Measurements from ENCODE around the gene HCFC1R1.
A peak's percentile ranks its signal among the peaks of the same experiment; 100 is the strongest.
"Not testable (repeated sequence)": the region's sequence is repeated elsewhere in the genome, so short reads cannot be mapped to it uniquely, and the experiment has no call there.

HCFC1R1 gene, protein sequence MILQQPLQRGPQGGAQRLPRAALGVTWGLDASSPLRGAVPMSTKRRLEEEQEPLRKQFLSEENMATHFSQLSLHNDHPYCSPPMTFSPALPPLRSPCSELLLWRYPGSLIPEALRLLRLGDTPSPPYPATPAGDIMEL

DNA sequence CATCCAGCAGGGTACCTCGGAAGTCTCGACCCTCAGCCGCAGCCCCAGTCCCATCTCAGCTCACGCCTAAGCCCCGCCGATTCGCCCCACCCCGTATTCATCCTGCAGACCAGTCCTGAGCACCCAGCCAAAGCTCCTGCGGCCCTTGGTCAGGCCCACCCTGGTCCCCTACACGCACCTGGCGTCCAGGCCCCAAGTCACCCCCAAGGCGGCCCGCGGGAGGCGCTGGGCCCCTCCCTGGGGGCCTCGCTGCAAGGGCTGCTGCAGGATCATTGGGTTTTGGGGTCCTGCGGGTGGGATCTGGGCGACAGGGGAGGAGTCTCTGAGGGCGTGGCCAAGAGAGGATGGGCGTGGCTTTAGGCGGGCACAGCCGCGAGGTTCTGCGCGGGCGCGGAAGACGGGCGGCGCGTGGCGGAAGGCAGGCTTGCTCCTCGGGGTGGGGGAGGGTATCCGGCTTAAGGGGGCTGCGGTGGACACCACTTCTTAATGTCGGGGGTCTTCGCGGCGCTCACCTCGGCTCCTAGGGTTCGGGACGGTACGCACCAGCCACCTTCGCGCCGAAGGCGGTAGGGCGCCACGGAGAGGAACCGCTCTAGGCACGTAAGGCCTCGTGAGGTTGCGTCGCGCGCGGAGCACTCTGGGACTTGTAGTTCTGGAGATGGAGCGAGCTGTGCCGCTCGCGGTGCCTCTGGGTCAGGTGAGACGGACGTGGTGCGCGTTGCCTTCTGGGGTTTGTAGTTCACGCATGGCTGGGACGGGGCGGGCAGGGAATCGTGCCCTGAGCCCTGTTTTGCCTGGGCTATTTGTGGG is at the start of gene HCFC1R1, which contains the start of gene THOC6:
Gene HCFC1R1 (minus strand): TSS at position 274 of the 810 bp plus-strand sequence. CDS start 1 bp downstream, at position 273.
Gene THOC6 (plus strand): TSS at position 367 of the 810 bp plus-strand sequence. CDS start 292 bp downstream, at position 659.
- DNase-seq (ENCODE audit: low spot score), result peak; percentile 91

DNA sequence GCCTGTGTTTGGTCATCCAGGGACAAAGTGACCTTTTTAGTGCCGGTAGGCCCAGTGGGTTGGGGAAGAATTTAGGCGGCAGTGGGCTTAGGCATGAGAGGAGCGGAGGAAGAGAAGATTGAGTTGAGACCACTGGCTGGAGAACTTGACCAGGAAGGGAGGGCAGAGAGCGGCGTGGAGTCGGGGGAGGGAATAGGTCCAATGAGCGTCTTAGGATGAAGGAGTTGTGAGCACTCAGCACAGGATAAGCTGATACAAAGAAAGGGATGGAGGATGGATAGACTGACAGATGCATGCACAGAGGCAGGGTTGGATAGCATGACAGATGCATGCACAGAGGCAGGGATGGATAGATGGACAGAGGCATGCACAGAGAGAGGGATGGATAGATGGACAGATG is 49.7 kb upstream of the HCFC1R1 start:
- no peak for DNase-seq (ENCODE audit: low spot score)

DNA sequence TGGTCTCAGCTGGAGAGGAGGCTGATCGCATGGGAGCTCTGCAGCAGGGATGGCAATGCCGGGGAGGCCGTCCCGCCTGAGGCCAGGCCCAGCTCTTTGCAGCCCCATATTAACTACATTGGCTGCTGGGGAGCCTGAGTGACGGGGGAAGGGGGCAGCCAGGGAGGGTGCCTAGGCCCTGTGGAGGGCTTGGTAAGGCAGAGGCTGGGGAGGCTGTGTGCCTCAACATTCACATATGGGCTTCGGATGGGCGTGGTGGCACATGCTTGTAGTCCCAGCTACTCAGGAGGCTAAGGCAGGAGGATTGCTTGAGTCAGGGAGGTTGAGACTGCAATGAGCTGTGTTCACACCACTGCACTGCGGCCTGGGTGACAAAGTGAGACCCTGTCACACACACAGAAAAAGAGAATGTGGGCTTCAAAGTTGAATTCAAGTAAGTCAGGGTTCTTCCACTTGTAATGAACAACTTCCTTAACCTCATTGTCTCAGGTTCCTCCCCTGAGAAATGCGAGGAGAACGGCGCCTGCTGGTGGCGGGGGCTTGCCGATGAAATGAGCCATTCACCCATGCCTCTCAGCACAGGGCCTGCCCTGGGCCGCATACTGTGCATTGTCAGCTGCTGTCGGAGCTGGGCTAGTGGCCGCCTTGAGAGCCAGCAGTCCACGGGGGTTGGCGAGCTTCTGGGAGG is 49.0 kb upstream of the HCFC1R1 start:
- DNase-seq (ENCODE audit: low spot score), result not testable (repeated sequence)

DNA sequence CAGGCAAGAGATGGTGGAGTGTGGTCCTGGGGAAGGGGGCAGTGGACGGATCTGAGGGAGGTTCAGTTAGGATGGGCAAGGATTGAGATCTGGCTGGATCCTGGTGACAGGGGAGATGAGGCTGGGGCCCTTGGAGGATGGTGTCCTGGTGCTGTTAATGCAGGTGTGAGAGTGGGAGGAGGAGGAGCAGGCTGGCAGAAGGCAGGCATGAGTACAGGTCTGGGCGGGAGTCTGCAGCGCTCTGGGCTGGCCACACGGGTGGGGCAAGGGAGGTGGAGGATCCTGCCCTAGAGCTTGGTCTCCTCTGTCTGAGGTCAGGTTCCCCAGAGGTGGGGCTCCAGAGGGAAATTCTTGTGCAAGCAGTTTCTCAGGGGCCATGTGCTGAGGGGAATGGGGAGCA is 48.4 kb upstream of the HCFC1R1 start:
- not testable (repeated sequence) for DNase-seq (ENCODE audit: low spot score)

DNA sequence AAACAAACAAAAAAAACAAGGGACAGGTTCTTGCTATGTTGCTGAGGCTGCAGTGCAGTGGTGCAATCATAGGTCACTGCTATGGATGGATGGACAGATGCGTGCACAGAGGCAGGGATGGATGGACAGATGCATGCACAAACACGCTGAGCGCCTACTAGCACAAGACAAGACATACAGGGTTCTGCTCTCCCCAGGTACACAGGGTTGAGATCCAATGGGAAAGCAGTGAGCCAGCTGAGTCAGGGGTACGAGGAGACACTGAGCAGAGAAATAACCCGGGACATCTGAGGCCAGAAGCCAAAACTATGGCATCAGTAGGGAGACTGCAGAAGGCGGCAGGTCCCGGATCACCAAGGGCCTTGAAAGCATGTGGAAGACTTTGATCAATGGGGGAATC is 47.9 kb upstream of the HCFC1R1 start:
- no peak for DNase-seq (ENCODE audit: low spot score)

DNA sequence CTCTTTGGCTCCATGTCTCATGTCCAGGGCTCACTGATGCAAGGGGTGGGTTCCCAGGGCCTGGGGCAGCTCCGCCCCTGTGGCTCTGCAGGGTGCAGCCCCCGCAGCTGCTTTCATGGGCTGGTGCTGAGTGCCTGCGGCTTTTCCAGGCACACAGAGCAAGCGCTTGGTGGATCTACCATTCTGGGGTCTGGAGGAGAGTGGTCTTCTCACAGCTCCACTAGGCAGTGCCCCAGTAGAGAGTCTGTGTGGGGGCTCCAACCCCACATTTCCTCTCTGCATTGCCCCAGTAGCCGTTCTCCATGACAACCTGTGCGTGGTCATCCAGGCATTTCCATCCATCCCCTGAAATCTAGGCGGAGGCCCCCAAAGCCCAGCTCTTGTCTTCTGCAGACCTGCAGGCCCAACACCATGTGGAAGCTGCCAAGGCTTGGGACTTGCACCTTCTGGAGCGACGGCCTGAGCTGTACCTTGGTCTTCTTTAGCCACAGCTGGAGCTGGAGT is 46.9 kb upstream of the HCFC1R1 start:
- DNase-seq (ENCODE audit: low spot score), result no peak

DNA sequence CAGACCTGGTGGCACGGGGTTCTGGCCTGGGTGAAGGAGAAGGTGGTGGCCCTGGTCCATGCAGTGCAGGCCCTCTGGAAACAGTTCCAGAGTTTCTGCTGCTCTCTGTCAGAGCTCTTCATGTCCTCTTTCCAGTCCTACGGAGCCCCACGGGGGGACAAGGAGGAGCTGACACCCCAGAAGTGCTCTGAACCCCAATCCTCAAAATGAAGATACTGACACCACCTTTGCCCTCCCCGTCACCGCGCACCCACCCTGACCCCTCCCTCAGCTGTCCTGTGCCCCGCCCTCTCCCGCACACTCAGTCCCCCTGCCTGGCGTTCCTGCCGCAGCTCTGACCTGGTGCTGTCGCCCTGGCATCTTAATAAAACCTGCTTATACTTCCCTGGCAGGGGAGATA is 45.4 kb upstream of the HCFC1R1 start:
- not testable (repeated sequence) for DNase-seq (ENCODE audit: low spot score)

DNA sequence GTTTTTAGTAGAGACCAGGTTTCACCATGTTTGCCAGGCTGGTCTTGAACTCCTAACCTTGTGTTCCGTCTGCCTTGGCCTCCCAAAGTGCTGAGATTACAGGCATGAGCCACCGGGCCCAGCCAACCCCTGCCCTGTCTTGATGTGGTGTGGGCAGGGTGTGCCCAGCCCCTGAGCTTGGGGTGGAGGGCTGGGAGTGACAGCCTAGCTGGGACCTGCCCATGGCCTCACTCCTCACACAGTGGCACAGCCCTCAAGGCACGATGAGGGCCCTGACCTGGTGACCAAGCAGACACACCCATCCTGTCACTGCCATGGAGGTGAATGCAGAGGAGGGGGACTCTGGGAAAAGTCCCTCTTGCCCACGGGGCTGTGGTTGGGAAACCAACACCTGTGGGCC is 44.7 kb upstream of the HCFC1R1 start:
- DNase-seq (ENCODE audit: low spot score), result no peak

DNA sequence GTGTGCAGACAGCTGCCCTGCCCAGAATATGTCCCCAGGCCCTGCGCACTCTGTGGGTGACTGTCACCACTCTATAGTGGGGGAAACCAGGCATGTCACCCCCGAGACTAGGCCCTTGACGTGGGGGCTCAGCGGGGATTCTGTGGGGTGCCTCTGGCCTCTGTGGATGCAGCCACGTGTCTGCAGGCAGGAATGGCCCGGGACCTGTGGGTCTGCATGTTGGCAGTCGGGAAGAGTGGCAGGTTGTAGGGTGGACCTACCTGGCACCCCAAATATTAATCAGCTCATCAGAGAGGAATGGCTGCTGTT is 42.7 kb upstream of the HCFC1R1 start:
- DNase-seq (ENCODE audit: low spot score), result no peak

DNA sequence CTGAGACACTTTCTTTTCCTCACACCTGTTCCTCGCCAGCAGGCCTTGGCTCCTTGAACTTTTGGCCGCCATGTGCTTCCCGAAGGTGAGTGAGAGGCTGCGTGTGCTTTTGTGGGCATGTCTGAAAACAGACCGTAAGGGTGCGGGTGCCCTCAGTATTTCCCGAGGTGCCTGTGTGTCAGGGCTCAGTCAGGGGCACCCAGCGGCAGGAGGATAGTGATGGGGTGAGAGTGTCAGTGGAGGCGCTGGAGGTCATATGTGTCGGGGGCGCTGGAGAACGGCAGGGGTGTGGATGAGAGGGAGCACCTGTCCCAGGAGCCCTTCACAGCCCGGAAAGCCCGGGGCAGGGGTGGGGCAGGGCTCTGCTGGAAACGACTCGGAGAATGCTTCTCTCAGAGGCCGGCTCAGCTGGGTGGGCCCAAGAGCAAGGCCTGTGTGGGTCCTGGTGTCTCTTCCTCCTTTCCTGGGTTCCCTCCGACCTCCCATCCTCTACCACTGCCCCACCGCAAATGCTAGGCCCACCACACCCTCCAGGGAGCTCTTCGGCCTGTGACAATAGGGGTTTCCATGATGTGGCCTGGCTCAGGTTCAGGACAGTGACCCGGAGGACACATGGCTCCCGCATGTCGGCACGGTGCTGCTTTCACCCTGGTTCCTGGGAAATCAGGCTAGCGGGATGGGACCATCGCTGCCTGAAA is 42.1 kb upstream of the HCFC1R1 start:
- DNase-seq (ENCODE audit: low spot score), result no peak

DNA sequence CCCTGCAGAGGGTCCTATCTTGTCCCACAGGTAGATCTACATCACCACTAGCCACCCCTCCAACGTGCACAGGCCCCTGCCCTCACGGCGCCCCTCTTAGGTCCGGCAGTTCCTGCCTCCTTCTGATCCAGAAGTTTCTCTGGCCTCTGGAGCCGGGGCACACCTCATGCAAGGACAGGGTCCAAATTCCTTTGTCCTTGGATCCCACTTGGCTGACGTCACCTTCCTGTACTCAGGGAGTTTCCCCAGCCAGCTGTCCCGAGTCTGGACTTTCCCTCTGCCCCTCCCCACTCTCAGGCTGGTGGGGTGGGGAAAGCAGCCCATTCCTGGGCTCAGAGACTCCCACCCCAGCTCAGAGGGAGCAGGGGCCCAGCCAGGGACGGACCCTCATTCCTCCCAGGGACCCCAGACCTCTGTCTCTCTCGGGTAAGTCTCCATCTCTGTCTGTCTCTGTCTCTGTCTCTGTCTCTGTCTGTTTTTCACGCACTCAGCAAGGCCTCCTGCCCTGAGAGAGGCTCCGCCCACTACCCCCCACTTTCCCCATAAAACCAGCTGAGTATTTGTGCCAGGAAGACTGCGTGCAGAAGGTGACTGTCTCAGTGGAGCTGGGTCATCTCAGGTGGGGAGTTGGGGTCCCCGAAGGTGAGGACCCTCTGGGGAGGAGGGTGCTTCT is 41.5 kb upstream of the HCFC1R1 start, which contains the start of gene IL32:
Gene IL32 (plus strand): TSS at position 572 of the 673 bp plus-strand sequence. CDS start 172 bp downstream, outside the sequence.
- peak; percentile 84 for DNase-seq (ENCODE audit: low spot score)

DNA sequence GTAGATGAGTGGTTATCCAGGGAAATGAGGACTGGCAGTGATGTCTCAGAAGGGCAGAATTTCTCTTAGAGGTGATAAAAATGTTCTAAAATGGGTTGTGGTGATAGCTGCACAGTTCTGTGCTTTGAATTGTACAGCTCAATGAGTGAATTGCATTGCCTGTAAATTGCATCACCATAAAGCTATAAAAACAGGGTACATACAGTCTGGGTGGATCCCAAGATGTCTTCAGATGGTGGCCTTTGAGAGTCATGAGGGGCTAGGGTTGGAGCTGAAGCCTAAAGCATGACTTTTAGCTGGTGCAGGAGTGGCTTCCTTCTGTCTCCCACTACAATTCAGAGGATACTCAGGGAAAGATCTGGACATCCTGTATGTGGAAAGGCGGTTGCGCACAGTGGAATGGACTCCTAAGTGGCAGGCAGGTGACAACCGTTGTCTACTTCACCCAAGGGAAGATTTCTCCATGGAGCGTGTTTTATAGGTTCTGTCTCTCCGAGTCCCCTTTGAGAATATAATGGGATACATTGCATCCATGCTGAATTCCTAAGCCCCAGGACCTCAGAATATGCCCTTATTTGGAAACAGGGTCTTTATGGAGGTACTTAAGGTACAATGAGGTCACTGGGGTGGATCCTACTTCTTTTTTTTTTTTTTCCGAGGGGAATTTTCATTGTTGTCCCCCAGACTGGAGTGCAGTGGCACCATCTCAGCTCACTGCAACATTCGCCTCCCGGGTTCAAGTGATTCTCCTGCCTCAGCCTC is 40.1 kb upstream of the HCFC1R1 start:
- no peak for DNase-seq (ENCODE audit: low spot score)

DNA sequence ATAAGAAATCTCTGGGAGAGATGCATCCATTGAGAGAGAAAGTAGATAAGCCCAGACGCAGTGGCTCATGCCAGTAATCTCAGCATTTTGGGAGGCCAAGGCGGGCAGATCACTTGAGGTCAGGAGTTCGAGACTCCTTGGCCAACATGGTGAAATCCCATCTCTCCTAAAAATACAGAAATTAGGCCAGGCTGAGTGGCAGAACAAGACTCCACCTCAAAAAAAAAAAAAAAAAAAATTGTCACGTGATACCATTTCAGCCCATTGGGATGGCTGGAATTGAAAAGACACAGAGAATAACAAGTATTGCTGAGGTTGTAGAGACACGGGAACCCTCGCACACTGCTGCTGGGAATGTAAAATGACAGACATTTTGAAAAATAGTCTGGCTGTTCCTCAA is 38.8 kb upstream of the HCFC1R1 start:
- DNase-seq (ENCODE audit: low spot score), result no peak

DNA sequence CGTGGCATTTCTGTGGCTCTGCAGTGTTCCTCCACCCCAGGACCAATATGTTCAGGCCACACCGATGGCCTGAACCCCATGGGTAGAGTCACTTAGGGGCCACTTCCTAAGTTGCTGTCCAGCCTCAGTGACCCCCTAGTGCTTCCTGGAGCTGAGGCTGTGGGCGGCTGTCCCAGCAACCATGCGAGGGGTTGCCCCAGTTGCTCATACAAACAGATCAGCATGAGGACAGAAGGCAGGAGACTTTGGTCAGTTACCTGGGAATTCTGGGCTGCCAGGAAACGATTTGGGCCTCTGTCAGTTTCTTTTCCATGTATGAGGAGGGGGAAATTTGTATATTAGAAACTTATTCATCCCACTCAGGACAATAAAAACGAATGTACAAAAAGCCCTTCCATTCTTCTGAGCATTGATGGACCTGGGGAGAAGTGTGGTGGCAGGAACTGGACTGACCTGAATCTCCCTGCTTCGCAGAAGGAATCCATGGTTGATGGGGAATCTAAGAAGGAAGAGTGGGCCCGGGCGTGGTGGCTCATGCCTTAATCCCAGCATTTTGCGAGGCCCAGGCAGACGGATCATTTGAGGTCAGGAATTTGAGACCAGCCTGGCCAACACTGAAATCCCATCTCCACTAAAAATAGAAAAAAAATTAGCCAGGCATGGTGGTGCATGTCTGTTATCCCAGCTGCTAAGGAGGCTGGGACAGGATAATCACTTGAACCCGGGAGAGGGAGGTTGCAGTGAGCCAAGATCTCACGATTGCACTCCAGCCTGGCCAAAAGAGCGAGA is 36.8 kb upstream of the HCFC1R1 start:
- DNase-seq (ENCODE audit: low spot score), result no peak

DNA sequence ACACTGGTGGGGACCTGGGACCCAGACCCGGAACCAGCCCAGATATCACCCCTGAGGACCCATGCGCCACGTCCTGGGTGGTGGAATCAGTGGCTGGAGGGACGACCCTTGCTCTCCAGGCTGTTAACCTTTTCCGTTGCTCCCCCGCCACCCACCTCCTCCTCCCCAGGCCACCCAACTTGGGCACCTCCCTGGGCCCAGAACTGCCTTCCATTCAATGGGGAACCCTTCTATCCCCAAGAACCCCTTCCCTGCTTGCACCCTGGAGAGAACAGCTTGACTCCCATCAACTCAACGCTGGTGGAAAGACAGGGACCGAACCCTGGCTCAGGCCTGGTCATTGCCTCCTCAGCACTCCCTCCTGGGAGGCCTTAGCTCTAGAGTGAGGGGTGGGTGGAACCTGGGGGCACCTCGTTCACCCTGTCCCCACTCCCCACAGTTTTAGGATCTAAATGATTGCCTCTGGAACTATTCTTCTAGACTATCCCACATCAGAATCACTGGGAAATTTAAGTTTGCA is 36.0 kb upstream of the HCFC1R1 start:
- no peak for DNase-seq (ENCODE audit: low spot score)

DNA sequence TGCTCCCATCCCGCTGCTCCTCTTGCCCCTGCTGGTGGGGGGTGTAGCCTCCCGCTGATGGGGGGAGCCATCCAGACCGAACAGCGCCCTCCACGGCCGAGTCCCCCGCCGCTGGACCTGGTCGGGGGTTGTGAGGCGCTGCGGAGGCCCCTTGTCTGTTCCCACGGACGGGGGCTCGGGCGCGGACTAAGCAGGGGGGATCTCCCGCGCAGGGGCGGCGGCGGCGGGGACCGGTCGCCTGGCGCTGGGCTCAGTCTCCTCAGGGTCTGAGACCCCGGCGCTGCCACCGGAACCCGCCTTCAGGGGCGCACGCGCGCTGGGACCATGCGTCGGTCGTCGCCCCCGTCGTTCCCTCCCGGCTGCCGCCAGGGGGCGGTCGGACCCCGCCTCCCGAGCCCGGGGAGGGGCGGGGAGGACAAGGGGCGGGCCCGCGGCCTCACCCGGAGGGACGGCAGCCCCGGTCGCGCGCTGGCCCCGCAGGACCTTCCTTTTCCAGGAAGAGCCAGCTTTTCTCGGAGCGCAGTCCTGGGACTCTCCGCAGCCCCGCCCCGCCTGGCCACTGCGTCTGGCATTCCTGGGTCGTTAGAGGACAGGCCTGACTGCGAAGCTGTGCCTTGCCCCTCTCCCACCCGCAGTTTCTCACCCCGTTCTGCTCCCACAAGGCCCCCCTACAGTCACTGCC is 35.4 kb upstream of the HCFC1R1 start:
- DNase-seq (ENCODE audit: low spot score), result peak; percentile 94

DNA sequence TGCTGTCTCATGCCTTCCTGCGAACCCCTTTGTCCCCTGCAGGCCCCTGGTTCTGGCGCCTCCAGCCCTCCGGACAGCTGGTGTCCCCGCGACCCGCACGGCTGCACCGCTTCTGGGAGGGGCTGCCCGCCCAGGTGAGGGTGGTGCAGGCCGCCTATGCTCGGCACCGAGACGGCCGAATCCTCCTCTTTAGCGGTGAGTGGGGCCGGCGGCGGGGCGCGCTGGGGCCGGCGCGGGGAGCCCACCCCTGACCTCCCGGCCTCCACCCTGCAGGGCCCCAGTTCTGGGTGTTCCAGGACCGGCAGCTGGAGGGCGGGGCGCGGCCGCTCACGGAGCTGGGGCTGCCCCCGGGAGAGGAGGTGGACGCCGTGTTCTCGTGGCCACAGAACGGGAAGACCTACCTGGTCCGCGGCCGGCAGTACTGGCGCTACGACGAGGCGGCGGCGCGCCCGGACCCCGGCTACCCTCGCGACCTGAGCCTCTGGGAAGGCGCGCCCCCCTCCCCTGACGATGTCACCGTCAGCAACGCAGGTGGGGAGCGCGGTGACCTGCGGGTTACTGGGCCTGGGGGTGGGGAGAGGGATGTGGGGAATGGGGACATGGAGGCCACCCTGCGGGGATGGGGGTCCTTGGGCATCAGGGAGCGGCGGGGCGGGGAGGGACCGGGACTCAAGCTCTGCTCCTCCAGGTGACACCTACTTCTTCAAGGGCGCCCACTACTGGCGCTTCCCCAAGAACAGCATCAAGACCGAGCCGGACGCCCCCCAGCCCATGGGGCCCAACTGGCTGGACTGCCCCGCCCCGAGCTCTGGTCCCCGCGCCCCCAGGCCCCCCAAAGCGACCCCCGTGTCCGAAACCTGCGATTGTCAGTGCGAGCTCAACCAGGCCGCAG is 34.6 kb upstream of the HCFC1R1 start:
- DNase-seq (ENCODE audit: low spot score), result no peak

All from hepatic stellate cell (primary cell).